H1 (cell line): ENCODE results near the gene GRIP2. TPM values are rescaled to one million over a fixed set of nuclear protein-coding genes. Genes with fewer than 3 reads are reported as not detected.

Experiments used
- CTCF ChIA-PET: fragments of 300-600 bp; sonication (Branson Sonifier 250); formaldehyde crosslinking; loops from one replicate; lab custom pipeline; 2021; ENCODE audit not compliant: partially characterized antibody; lab: Charles Lee
- POLR2A ChIA-PET: fragments of 300-600 bp; sonication (Branson Sonifier 250); formaldehyde crosslinking; loops from one replicate; lab custom pipeline; 2021; ENCODE audit warnings: inconsistent platforms; ENCODE audit not compliant: partially characterized antibody; lab: Charles Lee
- DNase-seq, 2 experiments: peaks; one replicate each; pipeline versions ENCODE4 v3.0.0 to v3.0.0-alpha.2; 2010 to 2022; ENCODE audit warnings: low spot score in 2 of 2, low read depth in 1 of 2, mixed read lengths in 1 of 2
- FAIRE-seq: peaks from 2 replicates; lab custom pipeline; 2011; peaks lifted over from hg19 to GRCh38; lab: Jason Lieb, UNC
- H2AFZ ChIP-seq: 2 replicates; pipeline ENCODE4 v1.8.1; 2012; ENCODE audit warnings: low read length, inconsistent platforms
- H2AK5ac ChIP-seq: 2 replicates; pipeline ENCODE4 v1.6.1; 2013; ENCODE audit warnings: low read depth, low read length
- H2BK120ac ChIP-seq: replicated peaks from 2 replicates; pipeline ENCODE3; 2013; ENCODE audit warnings: low read depth, low read length, inconsistent platforms
- H2BK12ac ChIP-seq: 2 replicates; pipeline ENCODE4 v1.6.1; 2013; ENCODE audit warnings: low read depth, low read length
- H2BK15ac ChIP-seq: 2 replicates; pipeline ENCODE4 v1.6.1; 2013; ENCODE audit warnings: low read length
- H2BK20ac ChIP-seq: 2 replicates; pipeline ENCODE4 v1.6.1; 2013; ENCODE audit warnings: low read length
- H2BK5ac ChIP-seq: 2 replicates; pipeline ENCODE4 v1.6.1; 2013; ENCODE audit warnings: low read depth, low read length
- H3K14ac ChIP-seq: 2 replicates; pipeline ENCODE4 v1.6.1; 2013; ENCODE audit warnings: inconsistent platforms; ENCODE audit not compliant: insufficient read length
- H3K18ac ChIP-seq: 2 replicates; pipeline ENCODE4 v1.6.1; 2013; ENCODE audit warnings: low read length; ENCODE audit errors: extremely low read depth
- H3K23ac ChIP-seq: 2 replicates; pipeline ENCODE4 v1.6.1; 2013; ENCODE audit warnings: inconsistent platforms; ENCODE audit not compliant: insufficient read length
- H3K23me2 ChIP-seq: 2 replicates; pipeline ENCODE4 v1.6.1; 2013; ENCODE audit warnings: low read depth, low read length
- H3K27ac ChIP-seq: 2 replicates; pipeline ENCODE4 v1.6.1; 2011; ENCODE audit warnings: low read depth, low read length, inconsistent platforms
- H3K27me3 ChIP-seq, 4 experiments: replicated peaks in 1 of 4; 1 replicate in 1 of 4; 2 replicates in 3 of 4; pipeline versions ENCODE4 v1.6.1 to v1.8.1; 2011 to 2013; ENCODE audit warnings: low read length in 3 of 4, mild to moderate bottlenecking in 3 of 4, inconsistent platforms in 2 of 4, mixed read lengths in 2 of 4, moderate library complexity in 1 of 4; ENCODE audit not compliant: control insufficient read depth in 3 of 4, insufficient read depth in 3 of 4; ENCODE audit errors: extremely low read depth in 1 of 4
- H3K36me3 ChIP-seq, 4 experiments: 2 replicates each; pipeline versions ENCODE4 v1.6.1 to v1.8.1; 2011 to 2013; ENCODE audit warnings: mild to moderate bottlenecking in 4 of 4, low read length in 3 of 4, moderate library complexity in 2 of 4, control low read depth in 1 of 4, inconsistent platforms in 1 of 4; ENCODE audit not compliant: insufficient read depth in 4 of 4, control insufficient read depth in 2 of 4
- H3K4ac ChIP-seq: replicated peaks from 2 replicates; pipeline ENCODE3; 2013; ENCODE audit warnings: low read length, low read depth, mixed read lengths, inconsistent platforms; ENCODE audit not compliant: insufficient read length
- H3K4me1 ChIP-seq, 4 experiments: replicated peaks in 1 of 4; 1 replicate in 1 of 4; 2 replicates in 3 of 4; pipeline versions ENCODE4 v1.6.1 to v1.8.1; 2011 to 2013; ENCODE audit warnings: low read length in 3 of 4, inconsistent platforms in 2 of 4, mixed read lengths in 1 of 4; ENCODE audit not compliant: insufficient read depth in 4 of 4, control insufficient read depth in 3 of 4
- H3K4me2 ChIP-seq, 2 experiments: 2 replicates each; pipeline versions ENCODE4 v1.6.1 to v1.8.1; 2011 to 2013; ENCODE audit warnings: low read depth in 2 of 2, low read length in 2 of 2, control low read depth in 1 of 2, inconsistent platforms in 1 of 2, mild to moderate bottlenecking in 1 of 2; ENCODE audit not compliant: insufficient read depth in 1 of 2
- H3K4me3 ChIP-seq, 4 experiments: fragments of 200-600, 300-600 bp in 1 of 4; sonication (generic), shearing (Covaris generic), sonication (Bioruptor Twin) in 1 of 4; 2 replicates each; pipeline versions ENCODE4 v1.5.1 to v1.8.1; 2011 to 2016; ENCODE audit warnings: low read length in 4 of 4, low read depth in 3 of 4, control low read depth in 2 of 4, inconsistent platforms in 2 of 4, mild to moderate bottlenecking in 2 of 4, mixed read lengths in 1 of 4, moderate library complexity in 1 of 4; ENCODE audit not compliant: insufficient read depth in 2 of 4; ENCODE audit errors: extremely low read depth in 1 of 4
- H3K56ac ChIP-seq: replicated peaks from 2 replicates; pipeline ENCODE3; 2013; ENCODE audit warnings: low read depth, mild to moderate bottlenecking, mixed read lengths, low read length, inconsistent platforms; ENCODE audit not compliant: insufficient read length
- H3K79me1 ChIP-seq: 2 replicates; pipeline ENCODE4 v1.6.1; 2013; ENCODE audit warnings: low read depth, low read length, control low read depth
- H3K79me2 ChIP-seq, 2 experiments: 2 replicates each; pipeline versions ENCODE4 v1.6.1 to v1.8.1; 2012 to 2013; ENCODE audit warnings: low read length in 2 of 2, mild to moderate bottlenecking in 2 of 2, inconsistent platforms in 1 of 2; ENCODE audit not compliant: insufficient read depth in 2 of 2, control insufficient read depth in 1 of 2
- H3K9ac ChIP-seq, 4 experiments: replicated peaks in 1 of 4; 1 replicate in 1 of 4; 2 replicates in 3 of 4; pipeline versions ENCODE4 v1.6.1 to v1.8.1; 2011 to 2013; ENCODE audit warnings: low read depth in 3 of 4, low read length in 3 of 4, control low read depth in 2 of 4, mild to moderate bottlenecking in 2 of 4, moderate library complexity in 2 of 4, inconsistent platforms in 1 of 4; ENCODE audit errors: extremely low read depth in 1 of 4
- H3K9me3 ChIP-seq, 2 experiments: 2 replicates each; pipeline versions ENCODE4 v1.6.1 to v1.8.1; 2012 to 2013; ENCODE audit warnings: mild to moderate bottlenecking in 2 of 2, moderate library complexity in 2 of 2, control low read depth in 1 of 2, inconsistent platforms in 1 of 2, low read depth in 1 of 2, low read length in 1 of 2, mixed read lengths in 1 of 2; ENCODE audit not compliant: insufficient read depth in 2 of 2
- H4K20me1 ChIP-seq, 2 experiments: replicated peaks in 1 of 2; 2 replicates each; pipeline versions ENCODE3 to v1.8.1; 2011 to 2013; ENCODE audit warnings: inconsistent platforms in 2 of 2, low read length in 2 of 2, mild to moderate bottlenecking in 1 of 2; ENCODE audit not compliant: insufficient read depth in 2 of 2, control insufficient read depth in 1 of 2
- H4K5ac ChIP-seq: 2 replicates; pipeline ENCODE4 v1.6.1; 2013; ENCODE audit warnings: low read length, low read depth, mixed read lengths, inconsistent platforms; ENCODE audit not compliant: insufficient read length
- H4K8ac ChIP-seq: 2 replicates; pipeline ENCODE4 v1.8.0; 2013; ENCODE audit warnings: mild to moderate bottlenecking, moderate library complexity, low read length, inconsistent platforms; ENCODE audit not compliant: insufficient read depth; ENCODE audit errors: extremely low read depth
- H4K91ac ChIP-seq: replicated peaks from 2 replicates; pipeline ENCODE3; 2013; ENCODE audit warnings: low read length, mixed read lengths, inconsistent platforms; ENCODE audit not compliant: insufficient read length
- ASH2L ChIP-seq: fragments of 200-600, 300-600 bp; sonication (generic); IDR thresholded peaks from one replicate; pipeline ENCODE4 v1.7.1; 2017; ENCODE audit warnings: low read length
- BCL11A ChIP-seq, 2 experiments: IDR thresholded peaks; one replicate each; pipeline ENCODE4 v1.6.1; 2011; ENCODE audit warnings: low read depth in 2 of 2, low read length in 2 of 2, mild to moderate bottlenecking in 2 of 2
- CTBP2 ChIP-seq: IDR thresholded peaks from 2 replicates; pipeline ENCODE4 v1.7.0; 2011; ENCODE audit warnings: borderline replicate concordance, mild to moderate bottlenecking, moderate library complexity, mixed read lengths, low read length; ENCODE audit not compliant: insufficient read depth, insufficient read length
- FOSL1 ChIP-seq: IDR thresholded peaks from 2 replicates; pipeline ENCODE4 v1.6.1; 2011; ENCODE audit warnings: mild to moderate bottlenecking, low read depth, low read length, moderate library complexity; ENCODE audit not compliant: insufficient read depth
- KDM5A ChIP-seq: fragments of 200-600 bp; IDR thresholded peaks from 2 replicates; pipeline ENCODE4 v1.7.1; 2012; ENCODE audit warnings: mild to moderate bottlenecking, low read length, inconsistent platforms, mixed read lengths
- MAFK ChIP-seq: IDR thresholded peaks from 2 replicates; pipeline ENCODE4 v1.6.1; 2012; ENCODE audit warnings: low read depth, mild to moderate bottlenecking, improper control_type of control experiment, low read length
- MAX ChIP-seq: IDR thresholded peaks from 2 replicates; pipeline ENCODE4 v1.6.1; 2012; ENCODE audit warnings: inconsistent platforms
- RBBP5 ChIP-seq: IDR thresholded peaks from 2 replicates; pipeline ENCODE4 v1.7.1; 2012; ENCODE audit warnings: low read depth, mild to moderate bottlenecking, inconsistent platforms, low read length, moderate library complexity, borderline replicate concordance
- SAP30 ChIP-seq: fragments of 300-600 bp; sonication (generic); IDR thresholded peaks from 2 replicates; pipeline ENCODE4 v1.7.1; 2012; ENCODE audit warnings: low read length, moderate library complexity, mild to moderate bottlenecking, inconsistent platforms; ENCODE audit not compliant: insufficient read depth, insufficient replicate concordance
- SRF ChIP-seq: IDR thresholded peaks from 2 replicates; pipeline ENCODE4 v1.6.1; 2011; ENCODE audit warnings: mild to moderate bottlenecking, low read depth, low read length, moderate library complexity
- TBP ChIP-seq: IDR thresholded peaks from 2 replicates; pipeline ENCODE4 v1.6.1; 2011; ENCODE audit warnings: low read depth, low read length, improper control_type of control experiment
- USF2 ChIP-seq: IDR thresholded peaks from 2 replicates; pipeline ENCODE4 v1.6.1; 2011; ENCODE audit warnings: low read length, improper control_type of control experiment
- WGBS, 2 experiments: shearing (Covaris generic) in 1 of 2; methylation state at CpG; one replicate each; pipeline versions ENCODE4 v1.1.6 to v1.1.7; 2013 to 2015; ENCODE audit warnings: low lambda C conversion rate in 2 of 2, mixed read lengths in 2 of 2, inconsistent platforms in 1 of 2, low coverage in 1 of 2, missing lambda C conversion rate in 1 of 2; ENCODE audit not compliant: insufficient replicate concordance in 2 of 2, insufficient coverage in 1 of 2, insufficient read length in 1 of 2; ENCODE audit errors: extremely low coverage in 1 of 2, missing lambda C conversion rate in 1 of 2; 5-methylcytosine and 5-hydroxymethylcytosine counted together
- polyA plus RNA-seq, 7 experiments: library from polyadenylated mRNA; depleted of rRNA in 3 of 7; stranded (reverse) in 5 of 7; unstranded in 2 of 7; fragments of >200 nt in 5 of 7; fragments of 200-250 nt in 2 of 7; gene quantifications; 1 replicate in 5 of 7; 2 replicates in 1 of 7; 4 replicates in 1 of 7; pipeline versions ENCODE4 v1.2.1 to v1.2.3, GENCODE V29; 2011 to 2013; ENCODE audit warnings: missing spikeins in 2 of 7, mixed read lengths in 2 of 7
- total RNA-seq: library from RNA; stranded (reverse); fragmentation: NEBNext Ultra II Directional; extraction: Animal tissue kit (Norgen Biotek cat#: 25700); gene quantifications from 2 replicates; pipeline ENCODE4 v1.2.1, GENCODE V29; 2021

Gene GRIP2
- total and polyA plus RNA-seq, 2 of the 8 experiments (the other 6 are each of a cell fraction or from before 2014, with no cell fraction given), result 2.5 to 6.4 TPM

GRCh38 chr3:14539384-14539741 lies 779 bp downstream of the GRIP2 start:
- Histone ChIP-seq H3K18ac (no peak overlapping the region), H3K23me2 (0 out of 2 replicates have a peak, but pooled peaks cover 2% of the 10 kb centered on the region), H3K4me2 (no peak overlapping the region), H3K4me1 (peaks cover 0 to 25% (median 17%) of the 10 kb centered on the region in 4 experiments; a peak in 6 of 7 replicates), H3K79me1 (no peaks in the 10 kb centered on the region; the same call in 1 of the 2 replicates), H3K27me3 (no peaks in the 10 kb centered on the region), H3K4me3 (no peak overlapping the region), H3K36me3 (no peaks in the 10 kb centered on the region), H3K79me2 (no peaks in the 10 kb centered on the region), H4K20me1 (no peaks in the 10 kb centered on the region), H3K27ac (no peak overlapping the region), H4K8ac (no peak overlapping the region), H3K23ac (no peak overlapping the region), H2BK20ac (peak overlapping the region; percentile 87; the same call in 1 of the 2 replicates), H2AK5ac (no peak overlapping the region; the same call in 1 of the 2 replicates), H2BK12ac (peak overlapping the region; percentile 72; the same call in 1 of the 2 replicates), H2BK120ac (no peak overlapping the region), H2AFZ (no peak overlapping the region), H2BK5ac (no peak overlapping the region), H3K14ac (no peak overlapping the region), H4K91ac (peak overlapping the region; percentile 25), H2BK15ac (peak overlapping the region; percentile 50; the same call in 1 of the 2 replicates), H3K56ac (no peak overlapping the region), H3K9ac (no peak overlapping the region), H3K9me3 (no peaks in the 10 kb centered on the region), H4K5ac (no peak overlapping the region), H3K4ac (no peak overlapping the region)
- 91% methylated on average over 4 of the region's 4 CpGs; no CpG with 5 or more reads in 1 of the 2 experiments for WGBS, 2 experiments
- ChIA-PET POLR2A (interaction anchor here (1.1 to 1.6 kb wide), 2 partner anchors 13 to 62 kb away, joined by 3 read pairs; no protein-coding TSS in a partner anchor), CTCF (interaction anchor here (0.8 to 12.2 kb wide), 9 partner anchors 8 to 882 kb away, joined by 3 to 171 read pairs (median 3); no protein-coding TSS in a partner anchor)
- no peak for FAIRE-seq
- DNase-seq, result no peak
- TF ChIP-seq SAP30, result no peak
- no peak for TF ChIP-seq MAX
- TF ChIP-seq ASH2L, result no peak
- no peak for TF ChIP-seq RBBP5
- no peak for TF ChIP-seq USF2
- no peak for TF ChIP-seq FOSL1
- no peak for TF ChIP-seq SRF
- no peak for TF ChIP-seq CTBP2
- no peak for TF ChIP-seq TBP
- no peak for TF ChIP-seq KDM5A
- TF ChIP-seq BCL11A (IDR thresholded peaks at IDR 0.05; ENCODE audit: low read depth in 2 of 2, low read length in 2 of 2), result no peak
- no peak for TF ChIP-seq MAFK
